ENCODE measurements around the gene TGFBR3. TPM values are rescaled to one million over a fixed set of nuclear protein-coding genes. Genes with fewer than 3 reads are reported as not detected.

The TGFBR3 gene
- total RNA-seq, 1 donor from 2014 or later: 36.3 TPM

DNA sequence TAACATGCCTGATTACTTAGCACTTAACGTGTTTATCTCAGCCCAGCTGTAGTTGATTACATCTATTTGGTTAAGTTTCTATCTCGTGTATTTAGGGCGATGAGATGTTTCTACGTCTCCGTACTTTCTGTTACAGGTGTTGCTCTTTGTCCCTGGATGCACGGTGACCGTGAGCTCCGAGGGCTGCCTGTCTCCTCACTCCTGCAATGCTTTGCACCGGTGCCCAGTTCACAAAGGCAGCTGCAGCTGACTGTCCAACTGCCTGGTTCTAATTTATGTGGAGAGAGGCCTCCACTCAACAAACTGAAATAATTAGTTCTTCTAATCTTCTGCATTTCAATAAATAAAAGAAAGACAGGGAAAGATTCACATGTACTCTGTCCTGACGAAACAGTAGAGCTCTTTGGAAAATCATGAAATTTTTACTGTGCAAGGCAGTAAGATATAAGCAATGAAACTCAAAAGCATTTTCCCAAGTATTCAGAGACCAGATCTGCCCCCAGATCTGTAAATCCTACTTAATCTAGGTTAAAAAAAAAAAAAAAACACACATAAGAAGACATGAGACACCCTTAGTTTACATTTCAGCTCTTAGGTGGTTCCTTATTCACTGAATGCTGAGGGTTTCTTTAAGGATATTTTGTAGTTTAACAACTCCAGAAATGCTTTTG, 108.2 kb downstream of the TGFBR3 start:
- DNase-seq (ENCODE audit: missing footprints) (no peak), ATAC-seq (no peak)
- intact Hi-C loops (cut with DNase I): no loop called here

- DNase-seq (ENCODE audit: missing footprints): no peak
- no peak for ATAC-seq
- intact Hi-C loops (cut with DNase I): no loop called here
Observed at GRCh38 chr1:91777196-91777595, 108.8 kb downstream of the TGFBR3 start.

DNA sequence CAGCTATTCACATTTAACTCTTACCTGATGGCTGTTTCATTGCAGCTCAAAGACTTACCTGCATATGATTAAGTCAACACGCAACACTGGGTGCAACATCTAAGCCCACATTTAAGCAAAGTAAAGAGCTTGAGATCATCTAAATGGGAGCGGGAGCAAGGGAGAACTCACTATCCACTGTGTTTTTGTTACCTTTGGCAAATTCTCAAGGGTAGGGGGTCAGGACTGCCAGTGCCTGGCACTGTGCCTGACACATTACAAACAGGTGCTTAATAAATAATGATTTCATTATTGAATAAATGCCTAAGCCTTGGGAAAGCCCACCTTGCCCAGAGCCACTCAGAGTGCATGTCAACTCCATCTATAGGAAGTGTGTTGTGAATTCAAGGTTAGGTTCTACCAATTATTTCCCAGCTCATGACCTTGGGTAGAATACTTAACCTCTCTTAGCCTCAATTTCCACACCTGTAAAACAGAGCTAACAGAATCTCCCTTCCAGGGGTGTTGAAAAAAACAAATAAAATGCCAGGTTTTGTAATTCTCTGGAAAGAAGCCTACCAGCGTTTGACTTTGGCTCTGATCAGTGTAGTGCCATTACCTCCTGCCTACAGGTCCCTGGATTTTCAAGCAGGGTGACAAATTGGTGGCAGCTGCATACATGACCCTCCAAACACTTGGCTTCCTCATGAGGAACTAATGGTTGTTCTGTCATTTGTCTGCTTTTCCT, 109.7 kb downstream of the TGFBR3 start:
- no peak for DNase-seq (ENCODE audit: missing footprints)
- intact Hi-C loops (cut with DNase I): no loop called here
- ATAC-seq: no peak

DNA sequence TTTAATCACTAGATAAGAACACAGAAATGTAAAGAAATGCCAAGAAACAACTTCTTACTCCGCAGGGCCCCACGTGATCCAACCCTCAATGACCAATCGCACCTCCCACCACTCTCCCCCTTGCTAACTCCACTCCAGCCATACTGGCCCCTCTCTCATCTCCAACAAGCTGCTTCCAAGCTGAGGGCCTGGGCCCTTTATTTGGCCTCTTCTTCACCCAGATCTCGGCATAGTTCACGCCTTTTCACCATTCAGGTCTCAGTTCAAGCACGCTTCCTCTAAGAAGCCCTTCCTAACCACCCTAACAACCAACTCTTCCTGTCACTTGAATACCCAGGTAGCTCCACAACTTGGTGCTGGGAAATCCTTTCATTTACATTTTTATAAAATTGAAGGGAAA, 110.7 kb downstream of the TGFBR3 start:
- DNase-seq (ENCODE audit: missing footprints) (no peak), ATAC-seq (no peak)
- intact Hi-C loops (cut with DNase I): no loop called here

DNA sequence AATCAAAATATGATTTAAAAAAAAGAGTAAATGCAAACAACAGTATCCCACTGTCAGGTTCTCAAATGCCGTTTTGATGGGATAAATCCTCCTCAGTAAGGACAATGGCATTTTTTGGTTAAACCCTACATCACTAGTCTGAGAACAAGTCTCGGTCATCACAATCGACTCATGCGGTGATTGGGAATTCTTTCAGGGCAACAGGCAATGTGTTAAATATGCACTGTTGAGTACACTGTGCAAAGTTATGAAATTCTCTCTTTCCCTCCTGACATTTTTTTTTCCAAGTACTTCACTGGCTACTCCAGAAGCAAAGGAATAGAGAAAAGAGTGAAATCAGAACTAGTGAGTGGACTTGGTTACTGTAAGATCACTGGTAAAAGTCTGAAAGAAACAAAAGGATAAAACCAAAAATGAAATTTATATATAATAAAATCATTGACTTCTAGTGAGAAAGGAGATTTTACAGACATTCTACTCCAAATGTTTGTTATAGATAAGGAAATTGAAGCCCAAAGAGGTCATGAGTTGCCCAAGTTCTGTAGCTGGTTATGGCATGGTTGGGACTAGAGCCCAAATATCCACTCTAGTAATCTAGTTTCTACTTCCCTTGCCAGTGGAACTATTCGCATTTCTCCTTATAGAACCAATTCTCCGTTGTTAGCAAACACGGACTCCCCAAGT, 111.3 kb downstream of the TGFBR3 start:
- ATAC-seq (no peak), DNase-seq (ENCODE audit: missing footprints) (no peak)
- intact Hi-C loops (cut with DNase I): no loop called here

- ATAC-seq: no peak
- intact Hi-C loops (cut with DNase I): no loop called here
- DNase-seq (ENCODE audit: missing footprints): no peak
Observed at GRCh38 chr1:91771717-91772116, 114.2 kb downstream of the TGFBR3 start.

DNA sequence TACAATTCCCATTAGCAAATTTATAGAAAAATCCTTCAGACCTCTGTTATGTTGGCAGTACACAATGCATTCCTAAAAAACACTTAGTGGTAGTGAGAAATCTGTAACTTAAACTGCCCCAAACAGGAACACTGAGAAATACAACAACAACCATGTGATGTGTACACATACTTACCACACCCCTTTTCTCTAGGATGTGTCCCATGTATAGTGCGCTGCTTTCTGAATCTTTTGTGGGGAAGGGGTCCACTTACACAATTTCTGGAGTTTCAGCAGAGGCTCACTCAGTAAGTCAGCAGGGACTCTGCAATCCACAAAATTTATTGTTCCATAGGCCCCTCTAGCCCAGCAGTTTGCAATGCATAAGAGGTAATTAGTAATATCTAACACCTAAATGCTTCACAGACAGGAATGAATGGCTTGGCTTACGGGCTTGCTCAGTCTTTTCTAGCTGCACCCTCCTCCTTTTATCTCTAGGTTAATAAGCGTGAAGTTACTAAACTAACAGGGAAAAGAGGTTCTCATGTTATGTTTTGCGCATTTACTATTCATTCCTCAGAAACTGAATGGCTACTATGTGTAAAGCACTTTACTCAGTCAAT, 115.2 kb downstream of the TGFBR3 start:
- DNase-seq (ENCODE audit: missing footprints): no peak
- no peak for ATAC-seq
- intact Hi-C loops (cut with DNase I): no loop called here

DNA sequence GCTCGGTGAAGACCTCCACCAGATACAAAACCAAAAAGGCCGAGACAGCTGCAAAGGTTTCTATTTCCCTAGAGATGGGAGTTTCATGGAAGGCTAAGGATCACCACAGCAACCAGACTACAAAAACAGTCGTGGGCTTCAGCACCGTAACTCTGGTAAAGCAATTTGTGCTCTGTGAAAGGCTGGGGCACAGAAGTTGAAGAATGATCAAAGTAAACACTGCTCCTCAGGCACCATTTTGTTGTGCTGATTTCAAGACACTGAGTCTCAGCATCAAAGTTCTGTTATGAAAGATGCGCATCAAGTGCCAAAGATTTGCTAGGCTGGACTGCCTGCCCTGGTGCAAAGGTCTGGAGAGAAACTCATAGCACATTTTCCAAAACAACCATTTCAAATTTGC, 116.2 kb downstream of the TGFBR3 start:
- ATAC-seq (no peak), DNase-seq (ENCODE audit: missing footprints) (no peak)
- intact Hi-C loops (cut with DNase I): no loop called here

- intact Hi-C loops (cut with DNase I): no loop called here
- DNase-seq (ENCODE audit: missing footprints) (no peak), ATAC-seq (no peak)
Observed at GRCh38 chr1:91768786-91769725, 116.9 kb downstream of the TGFBR3 start.

DNA sequence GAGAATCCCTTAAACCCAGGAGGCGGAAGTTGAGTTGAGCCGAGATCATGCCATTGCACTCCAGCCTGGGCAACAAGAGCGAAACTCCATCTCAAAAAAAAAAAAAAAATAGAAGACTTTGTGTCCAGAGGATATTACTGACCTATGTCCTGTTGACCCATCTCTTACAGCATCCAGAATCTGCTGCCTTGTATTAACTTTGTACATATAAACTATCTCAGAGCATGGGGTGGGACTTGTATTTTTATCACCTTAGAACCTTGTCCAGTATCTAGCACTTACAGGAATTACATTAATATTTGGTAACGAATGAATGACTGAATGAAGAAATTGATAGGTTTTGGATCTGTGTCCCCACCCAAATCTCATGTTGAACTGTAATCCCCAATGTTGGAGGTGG, 117.8 kb downstream of the TGFBR3 start:
- ATAC-seq: no peak
- intact Hi-C loops (cut with DNase I): no loop called here
- DNase-seq (ENCODE audit: missing footprints): no peak

- intact Hi-C loops (cut with DNase I): no loop called here
- ATAC-seq (no peak), DNase-seq (ENCODE audit: missing footprints) (no peak)
Observed at GRCh38 chr1:91766883-91767282, 119.1 kb downstream of the TGFBR3 start.

DNA sequence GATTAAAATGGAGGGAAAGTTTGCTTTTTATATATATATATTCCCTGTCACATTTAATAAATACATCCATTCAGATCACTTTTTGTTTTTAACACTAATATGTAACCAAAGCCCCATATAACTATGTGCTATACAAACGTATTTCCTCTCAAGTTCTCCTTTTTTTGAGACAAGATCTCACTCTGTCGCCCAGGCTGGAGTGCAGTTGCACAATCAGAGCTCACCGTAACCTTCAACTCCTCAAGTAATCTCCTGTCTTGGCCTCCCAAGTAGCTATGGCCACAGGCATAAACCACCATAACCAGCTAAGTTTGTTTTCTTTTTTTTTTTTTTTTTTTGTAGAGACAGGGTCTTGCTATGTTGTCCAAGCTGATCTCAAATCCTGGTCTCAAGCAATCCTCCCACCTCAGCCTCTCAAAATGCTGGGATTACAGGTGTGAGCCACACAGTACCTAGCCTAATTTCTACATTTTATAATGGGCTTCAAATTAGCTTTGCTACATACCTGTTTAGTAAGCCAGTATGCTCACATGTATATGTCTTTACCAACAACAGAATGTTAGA, 120.0 kb downstream of the TGFBR3 start:
- ATAC-seq: no peak
- intact Hi-C loops (cut with DNase I): no loop called here

GRCh38 chr1:91765293-91765692, 120.7 kb downstream of the TGFBR3 start:
- ATAC-seq (no peak), DNase-seq (ENCODE audit: missing footprints) (no peak)
- intact Hi-C loops (cut with DNase I): no loop called here

More for the DNA sequence above, 120.0 kb downstream of the TGFBR3 start:
- DNase-seq (ENCODE audit: missing footprints): no peak

- ATAC-seq (no peak), DNase-seq (ENCODE audit: missing footprints) (no peak)
- intact Hi-C loops (cut with DNase I): no loop called here
Observed at GRCh38 chr1:91764471-91765115, 121.4 kb downstream of the TGFBR3 start.

DNA sequence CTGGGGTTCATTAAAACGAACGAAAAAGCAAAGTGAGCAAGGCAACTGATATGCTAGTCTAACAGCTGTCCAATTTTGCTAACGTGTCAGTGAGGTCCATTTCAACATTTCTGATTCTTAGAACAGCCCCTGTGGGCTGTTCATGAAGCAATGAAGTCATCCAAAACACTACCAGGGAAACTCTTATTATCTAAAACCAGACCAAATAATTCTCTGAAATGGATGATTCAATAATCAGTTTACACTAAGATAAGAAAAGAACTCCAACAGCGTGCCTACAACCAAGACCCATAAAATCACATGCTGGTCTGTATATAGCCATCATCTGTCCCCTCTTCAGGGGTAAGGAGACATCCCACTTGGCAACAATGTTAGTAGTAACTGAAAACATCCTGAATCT, 122.7 kb downstream of the TGFBR3 start:
- ATAC-seq: peak; percentile 74
- intact Hi-C loops (cut with DNase I): no loop called here

DNA sequence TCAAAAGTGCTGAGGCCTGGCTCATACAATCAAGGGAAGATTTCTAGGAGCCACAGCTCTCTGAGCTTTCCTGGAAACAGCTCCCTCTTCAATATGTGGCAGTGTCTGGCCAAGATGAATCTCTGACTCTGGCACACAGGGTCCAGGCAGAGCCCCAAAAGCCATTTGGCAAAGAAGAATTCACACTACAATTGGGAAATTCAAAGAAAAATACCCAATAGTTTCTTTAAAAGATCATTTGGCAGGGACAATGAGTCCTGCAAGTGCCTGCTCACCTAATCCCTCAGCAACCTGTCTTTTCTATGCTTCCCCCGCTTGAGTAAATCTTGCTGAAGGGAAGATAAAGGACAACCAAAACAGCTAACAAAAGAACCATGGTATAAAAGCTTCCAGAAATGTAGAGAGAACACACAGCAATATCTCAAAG, 124.6 kb downstream of the TGFBR3 start:
- intact Hi-C loops (cut with DNase I): no loop called here
- DNase-seq (ENCODE audit: missing footprints) (no peak), ATAC-seq (peak; percentile 63)

More for the DNA sequence above, 122.7 kb downstream of the TGFBR3 start:
- DNase-seq (ENCODE audit: missing footprints): no peak

DNA sequence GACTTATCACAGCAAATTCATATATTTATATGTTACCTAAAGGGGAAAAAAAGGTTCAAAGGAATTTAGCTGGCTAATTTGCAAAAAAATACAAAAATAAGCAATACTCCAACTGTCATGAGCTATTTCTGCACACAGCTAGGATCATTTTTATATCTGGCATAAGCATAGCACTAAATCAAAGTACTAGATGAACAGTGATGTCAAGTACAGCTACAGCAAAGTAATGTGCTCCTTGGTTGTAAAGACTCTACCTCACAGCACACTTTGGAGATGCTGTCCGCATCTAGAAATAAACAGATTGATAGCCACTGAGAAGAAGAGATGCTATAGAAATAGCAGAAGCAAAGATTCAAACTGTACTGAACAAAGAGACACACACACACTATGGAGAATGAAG, 125.4 kb downstream of the TGFBR3 start:
- no peak for ATAC-seq
- DNase-seq (ENCODE audit: missing footprints): no peak
- intact Hi-C loops (cut with DNase I): no loop called here

GRCh38 chr1:91759076-91759475, 126.9 kb downstream of the TGFBR3 start:
- DNase-seq (ENCODE audit: missing footprints): no peak
- intact Hi-C loops (cut with DNase I): no loop called here
- no peak for ATAC-seq
